Mesodermal cell (in vitro differentiated cells): Measurements from ENCODE around the gene PIAS4. TPM values are rescaled to one million over a fixed set of nuclear protein-coding genes. Genes with fewer than 3 reads are reported as not detected.
"Not testable (repeated sequence)": the region's sequence is repeated elsewhere in the genome, so short reads cannot be mapped to it uniquely, and the experiment has no call there.

Source experiments
- H3K27ac ChIP-seq: 2 replicates; pipeline ENCODE4 v1.7.0; 2013; ENCODE audit warnings: mild to moderate bottlenecking, low read depth, low read length, moderate library complexity; ENCODE audit not compliant: severe bottlenecking
- H3K36me3 ChIP-seq: 2 replicates; pipeline ENCODE4 v1.7.1; 2013; ENCODE audit warnings: mild to moderate bottlenecking, low read length, moderate library complexity; ENCODE audit not compliant: control insufficient read depth, insufficient read depth
- H3K4me1 ChIP-seq: one replicate; pipeline ENCODE4 v1.7.1; 2013; ENCODE audit warnings: mild to moderate bottlenecking, low read length; ENCODE audit not compliant: insufficient read depth, control insufficient read depth, poor library complexity, severe bottlenecking
- H3K4me3 ChIP-seq: 2 replicates; pipeline ENCODE4 v1.7.0; 2013; ENCODE audit warnings: low read length, control low read depth, mild to moderate bottlenecking; ENCODE audit not compliant: insufficient read depth, poor library complexity, severe bottlenecking; ENCODE audit errors: extremely low read depth
- H3K9me3 ChIP-seq: 2 replicates; pipeline ENCODE4 v1.7.1; 2013; ENCODE audit warnings: mild to moderate bottlenecking, low read length, moderate library complexity; ENCODE audit not compliant: control insufficient read depth
- WGBS, 2 experiments: methylation state at CpG; one replicate each; pipeline ENCODE4 v1.1.5; 2013; ENCODE audit warnings: missing lambda C conversion rate in 2 of 2; ENCODE audit not compliant: insufficient coverage in 2 of 2; 5-methylcytosine and 5-hydroxymethylcytosine counted together
- polyA plus RNA-seq, 2 experiments: library from polyadenylated mRNA; stranded (reverse); fragments of 50-300 nt; gene quantifications; one replicate each; pipeline ENCODE4 v1.2.3, GENCODE V29; 2013

Gene PIAS4
- 37.9 TPM for polyA plus RNA-seq (2013, experiment 1 of 2)
- 25.8 TPM for polyA plus RNA-seq (2013, experiment 2 of 2)

GRCh38 chr19:4007021-4007835 lies at the start of gene PIAS4:
TSS of gene PIAS4 (plus strand) at chr19:4007736. CDS start at chr19:4007761, 25 bp downstream.
- Histone ChIP-seq H3K9me3 (no peaks in the 10 kb centered on the region), H3K4me3 (peak within 1 kb of the TSS; percentile 92), H3K4me1 (peaks cover 11% of the 10 kb centered on the region), H3K36me3 (peaks cover 13% of the 10 kb centered on the region), H3K27ac (peak within 1 kb of the TSS; percentile 59)
- 0 to 1% methylated on average over 48 to 64 of the region's 91 CpGs for WGBS, 2 experiments

GRCh38 chr19:3958836-3959765 lies 48.4 kb upstream of the PIAS4 start:
- Histone ChIP-seq H3K4me3 (no peak overlapping the region), H3K9me3 (no peaks in the 10 kb centered on the region), H3K36me3 (peaks cover 77% of the 10 kb centered on the region), H3K27ac (no peak overlapping the region), H3K4me1 (no peaks in the 10 kb centered on the region)
- WGBS, 2 experiments, result 97 to 98% methylated on average over 71 to 85 of the region's 86 CpGs

GRCh38 chr19:3959766-3960131 lies 47.8 kb upstream of the PIAS4 start:
- WGBS, 2 experiments, result 97 to 99% methylated on average over 9 to 10 of the region's 15 CpGs
- peaks cover 80% of the 10 kb centered on the region for H3K36me3 ChIP-seq
- H3K4me3 ChIP-seq, result no peak overlapping the region
- no peaks in the 10 kb centered on the region for H3K9me3 ChIP-seq
- no peaks in the 10 kb centered on the region for H3K4me1 ChIP-seq
- H3K27ac ChIP-seq, result no peak overlapping the region

- Histone ChIP-seq H3K4me1 (peaks cover 5% of the 10 kb centered on the region), H3K27ac (no peak overlapping the region), H3K36me3 (peaks cover 89% of the 10 kb centered on the region), H3K4me3 (no peak overlapping the region), H3K9me3 (no peaks in the 10 kb centered on the region)
- 97 to 98% methylated on average over 15 to 24 of the region's 24 CpGs for whole genome bisulfite sequencing, 2 experiments
Measured at GRCh38 chr19:3961007-3961406, 46.5 kb upstream of the PIAS4 start.

- Histone ChIP-seq H3K4me1 (peaks cover 26% of the 10 kb centered on the region), H3K27ac (no peak overlapping the region), H3K9me3 (no peaks in the 10 kb centered on the region), H3K4me3 (no peak overlapping the region), H3K36me3 (peaks cover 88% of the 10 kb centered on the region)
- 97 to 99% methylated on average over 31 to 32 of the region's 35 CpGs for WGBS, 2 experiments
Measured at GRCh38 chr19:3963458-3964255, 43.9 kb upstream of the PIAS4 start.

GRCh38 chr19:3964256-3965194 lies 43.0 kb upstream of the PIAS4 start:
- Histone ChIP-seq H3K36me3 (peaks cover 79% of the 10 kb centered on the region), H3K4me3 (no peak overlapping the region), H3K27ac (no peak overlapping the region), H3K9me3 (no peaks in the 10 kb centered on the region), H3K4me1 (peaks cover 30% of the 10 kb centered on the region)
- 95 to 98% methylated on average over 33 to 45 of the region's 60 CpGs for WGBS, 2 experiments

- peaks cover 63% of the 10 kb centered on the region for H3K36me3 ChIP-seq
- H3K4me3 ChIP-seq, result no peak overlapping the region
Measured at GRCh38 chr19:3966051-3967017, 41.2 kb upstream of the PIAS4 start.

GRCh38 chr19:3967983-3968382 lies 39.6 kb upstream of the PIAS4 start:
- not testable (repeated sequence) for H3K9me3 ChIP-seq
- H3K4me1 ChIP-seq, result peaks cover 30% of the 10 kb centered on the region
- H3K4me3 ChIP-seq, result peak overlapping the region; percentile 8
- 92 to 94% methylated on average over 8 to 12 of the region's 12 CpGs for WGBS, 2 experiments
- peak overlapping the region; percentile 98 for H3K27ac ChIP-seq
- peaks cover 54% of the 10 kb centered on the region for H3K36me3 ChIP-seq

More at GRCh38 chr19:3966051-3967017, 41.2 kb upstream of the PIAS4 start:
- 89 to 94% methylated on average over 25 to 28 of the region's 30 CpGs for WGBS, 2 experiments
- peaks cover 30% of the 10 kb centered on the region for H3K4me1 ChIP-seq
- H3K27ac ChIP-seq, result no peak overlapping the region
- no peaks in the 10 kb centered on the region for H3K9me3 ChIP-seq
